Islet of Langerhans (tissue), 1 donor: Measurements from ENCODE around the gene UBE2G1.
"Not testable (repeated sequence)": the region's sequence is repeated elsewhere in the genome, so short reads cannot be mapped to it uniquely, and the experiment has no call there.

Experiments used
- FAIRE-seq: peaks from one replicate; lab custom pipeline; 2011; peaks lifted over from hg19 to GRCh38; lab: Jason Lieb, UNC

The UBE2G1 gene

DNA sequence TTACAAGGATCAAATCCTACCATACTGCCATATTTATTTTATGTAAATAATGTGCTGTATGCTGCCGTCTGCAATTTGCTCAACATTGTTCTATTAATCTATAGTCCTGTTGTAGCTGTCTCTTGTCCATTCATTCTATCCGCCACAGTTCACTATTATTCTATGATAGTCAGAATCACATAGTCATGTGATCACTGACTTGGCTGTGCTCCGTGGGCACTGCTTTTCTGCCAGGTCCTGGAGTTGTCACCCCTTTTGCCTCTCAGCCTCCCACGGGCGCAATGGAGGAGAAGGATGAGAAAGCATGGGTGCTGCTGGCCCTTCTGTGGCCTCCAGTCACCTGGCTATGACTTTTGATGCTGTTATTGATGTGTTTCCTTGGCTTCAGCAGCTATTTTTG, 65.4 kb downstream of the UBE2G1 start:
- no peak for FAIRE-seq

DNA sequence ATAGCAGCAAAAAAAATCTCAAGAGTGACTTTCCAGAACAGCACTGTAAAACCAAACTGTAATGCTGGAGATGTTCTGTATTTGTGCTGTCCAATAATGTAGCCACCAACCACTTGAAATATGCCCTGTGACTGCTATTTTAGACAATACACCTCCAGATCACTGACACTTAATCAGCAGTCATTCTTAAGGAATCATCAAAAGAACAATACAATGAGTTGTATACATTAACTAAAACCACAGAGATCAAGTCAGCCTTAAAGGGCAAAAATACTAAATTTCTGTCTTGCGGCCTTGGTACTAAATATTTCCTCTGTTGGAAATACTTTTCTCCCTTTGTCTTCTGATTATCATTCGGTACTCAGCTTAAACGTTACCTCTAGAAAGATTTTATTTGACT, 69.1 kb downstream of the UBE2G1 start:
- FAIRE-seq = no peak

DNA sequence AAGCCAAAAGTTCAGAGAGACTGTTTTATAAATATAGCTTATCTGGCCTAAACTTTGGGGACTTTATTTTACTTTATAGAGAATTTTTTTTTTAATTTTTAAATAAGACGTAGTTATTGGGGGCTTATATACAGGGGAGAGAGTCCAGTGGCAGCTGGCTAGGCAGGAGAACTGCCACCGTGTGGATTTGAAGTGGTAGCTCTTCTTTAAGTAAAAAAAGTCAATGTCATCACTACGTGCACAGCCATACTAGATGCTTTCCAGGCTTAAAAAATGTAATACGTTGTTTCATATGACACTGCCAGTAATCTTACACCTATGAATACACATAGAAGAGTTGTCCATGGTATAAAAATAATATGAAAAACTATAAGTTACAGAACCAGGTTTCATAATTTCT, 70.8 kb downstream of the UBE2G1 start:
- FAIRE-seq = no peak

DNA sequence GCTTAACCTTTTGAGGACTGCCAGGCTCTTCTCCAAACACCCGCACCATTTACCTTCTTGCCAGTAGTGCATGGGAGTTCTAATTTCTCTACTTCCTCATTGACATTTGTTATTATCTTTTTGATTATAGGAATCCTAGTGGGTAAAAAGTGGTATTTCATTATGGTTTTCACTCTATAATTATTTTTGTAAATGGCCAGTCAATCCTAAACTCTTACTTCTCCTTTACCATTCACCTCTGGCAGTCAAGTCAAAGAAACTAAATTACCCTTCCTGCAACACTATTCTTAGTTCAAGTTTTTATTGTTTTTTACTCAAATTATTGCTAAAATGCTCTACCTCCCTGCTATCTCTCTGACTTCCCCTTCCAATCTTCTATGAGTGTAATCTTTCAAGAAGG, 72.9 kb downstream of the UBE2G1 start:
- FAIRE-seq = no peak

DNA sequence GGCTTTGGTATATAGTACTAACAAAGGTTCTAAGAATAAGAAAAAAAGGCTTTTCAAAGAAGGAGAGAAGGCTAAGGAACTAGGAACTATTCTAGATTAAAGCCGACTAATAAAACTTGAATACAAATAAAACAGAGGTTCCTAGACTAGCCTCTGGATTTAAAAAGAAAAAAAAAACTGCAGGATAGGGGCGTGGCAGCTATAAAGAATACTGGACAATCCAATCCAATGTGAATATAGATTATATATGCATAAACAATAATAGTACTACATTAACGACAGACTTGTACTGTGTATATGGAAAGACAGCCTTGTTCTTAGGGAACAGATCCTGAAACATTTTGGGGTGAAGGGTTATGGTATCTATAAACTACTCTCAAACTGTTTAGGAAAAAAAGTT, 78.8 kb downstream of the UBE2G1 start:
- FAIRE-seq = no peak

DNA sequence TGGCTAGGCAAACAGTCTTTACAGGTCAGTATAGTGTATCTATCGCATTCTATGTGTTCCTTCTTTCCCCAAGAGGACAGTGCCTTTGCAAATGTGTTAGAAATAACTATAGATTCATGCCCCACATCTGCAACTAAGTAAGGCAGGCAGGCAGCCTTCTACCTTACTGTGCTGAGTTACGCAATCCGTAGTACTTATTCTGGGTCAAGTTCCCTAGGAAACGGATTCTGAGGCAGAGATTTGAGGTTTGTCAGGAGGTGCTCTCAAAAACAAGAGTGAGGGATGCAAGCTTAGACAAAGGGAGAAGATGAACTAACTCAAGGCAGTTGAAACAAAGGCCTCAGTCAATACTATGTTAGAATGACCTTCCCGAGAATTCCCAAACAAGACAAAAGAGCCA, 90.0 kb downstream of the UBE2G1 start:
- no peak for FAIRE-seq

DNA sequence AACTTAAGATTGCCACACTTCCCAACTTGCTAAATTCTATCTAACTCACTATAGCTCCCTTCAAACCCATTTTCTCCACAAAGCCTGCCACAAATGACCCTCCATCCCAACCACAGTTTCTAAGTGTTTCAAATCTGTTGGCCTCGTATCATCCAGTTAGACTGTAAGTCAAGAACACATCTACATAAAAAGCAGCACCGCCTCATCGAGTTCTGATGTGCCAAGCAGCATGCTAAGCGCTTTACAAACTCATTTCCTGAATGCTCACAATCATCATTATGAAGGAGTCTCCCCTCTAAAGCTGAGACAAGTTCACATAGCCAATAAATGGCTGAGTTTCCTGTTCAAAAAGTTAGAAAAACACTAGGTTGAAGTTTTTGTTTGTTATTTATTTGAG, 93.5 kb downstream of the UBE2G1 start:
- FAIRE-seq = no peak

DNA sequence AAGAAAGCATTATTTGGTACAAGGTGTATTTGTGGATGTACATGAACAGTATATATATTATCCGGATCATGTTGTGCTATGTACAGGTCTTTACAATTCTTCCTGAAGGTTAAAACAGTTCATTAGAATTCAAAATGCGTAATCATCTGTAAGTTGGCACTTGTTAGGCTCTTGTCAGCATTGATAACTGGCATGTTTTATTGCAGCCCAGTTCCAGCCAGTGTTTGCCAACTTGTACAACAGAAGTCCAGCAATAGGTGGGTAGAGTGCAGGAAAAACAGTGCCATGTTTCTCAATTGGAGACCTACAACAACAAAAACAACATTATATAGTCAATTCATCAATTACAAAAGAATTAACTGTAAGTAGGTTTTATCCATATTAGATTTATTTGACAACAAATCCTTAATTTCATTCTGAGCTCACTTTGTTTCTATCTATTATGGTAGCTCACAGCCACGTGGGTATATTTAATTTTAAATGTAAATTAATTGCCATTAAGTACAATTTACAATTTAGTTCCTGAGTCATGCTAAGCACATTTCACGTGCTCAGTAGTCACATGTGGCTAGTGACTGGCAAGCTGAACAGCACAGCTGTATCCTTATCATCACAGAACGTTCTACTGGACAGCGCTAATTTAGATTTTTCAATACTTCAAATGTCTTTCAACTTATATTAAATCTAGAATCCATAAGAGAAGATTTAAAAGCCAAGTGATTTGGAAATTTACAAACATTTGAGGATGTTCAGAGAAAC, 94.1 kb downstream of the UBE2G1 start:
- no peak for FAIRE-seq

DNA sequence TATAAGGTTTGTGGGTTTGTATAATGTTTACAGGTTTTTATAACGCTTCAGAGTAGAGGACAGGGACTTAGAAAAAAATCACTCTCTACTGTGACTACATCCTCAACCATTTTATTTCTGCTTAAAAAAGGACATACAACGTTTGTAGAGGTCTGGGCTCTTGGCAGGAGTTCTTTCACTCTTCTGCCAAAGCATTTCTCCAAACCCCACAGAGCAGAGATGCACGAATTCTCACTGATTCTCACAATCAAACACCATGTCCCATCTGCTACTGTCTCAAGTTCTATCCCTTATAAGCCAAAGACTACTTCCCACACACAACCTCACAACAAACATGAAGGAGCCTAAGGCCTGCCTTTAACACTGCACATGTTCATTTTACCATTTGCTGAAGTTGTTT, 95.7 kb downstream of the UBE2G1 start:
- FAIRE-seq = no peak

DNA sequence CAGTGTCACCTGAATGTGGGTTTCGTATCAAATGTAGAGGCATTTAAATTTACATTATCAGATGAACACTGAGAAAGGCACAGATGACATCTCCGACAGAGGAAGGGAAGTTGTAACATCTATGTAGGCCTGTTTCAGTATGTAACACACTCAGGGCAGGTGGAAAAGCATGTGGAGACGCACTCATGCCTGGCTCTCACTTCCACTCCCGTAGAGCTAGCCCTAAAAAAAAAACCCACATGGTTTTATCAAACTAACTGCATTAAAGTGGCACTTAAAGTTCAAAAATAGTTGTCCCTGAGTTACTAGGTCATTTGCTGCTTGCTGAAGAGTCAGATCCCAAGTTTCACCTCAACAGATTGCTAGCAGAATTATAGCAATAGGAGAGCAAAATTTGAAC, 96.6 kb downstream of the UBE2G1 start:
- no peak for FAIRE-seq

DNA sequence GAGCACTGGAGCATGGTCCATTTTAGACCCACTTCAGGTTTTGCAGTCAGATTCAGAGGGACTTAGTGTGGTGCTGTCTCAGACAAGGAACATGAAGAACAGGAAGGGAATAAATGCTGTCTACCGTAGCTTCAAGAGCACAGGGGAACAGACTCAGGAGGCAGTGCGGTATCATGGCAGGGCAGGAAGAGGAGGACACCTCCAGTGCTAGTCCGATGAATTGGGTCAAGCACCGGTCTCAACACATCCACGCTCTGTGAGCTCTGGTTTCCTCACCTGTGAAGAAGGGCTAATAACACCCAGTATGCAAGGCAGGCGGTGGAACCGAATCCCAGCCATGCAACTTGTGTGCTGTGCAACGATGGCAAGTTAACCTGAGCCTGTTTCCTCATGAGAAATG, 99.1 kb downstream of the UBE2G1 start:
- no peak for FAIRE-seq

DNA sequence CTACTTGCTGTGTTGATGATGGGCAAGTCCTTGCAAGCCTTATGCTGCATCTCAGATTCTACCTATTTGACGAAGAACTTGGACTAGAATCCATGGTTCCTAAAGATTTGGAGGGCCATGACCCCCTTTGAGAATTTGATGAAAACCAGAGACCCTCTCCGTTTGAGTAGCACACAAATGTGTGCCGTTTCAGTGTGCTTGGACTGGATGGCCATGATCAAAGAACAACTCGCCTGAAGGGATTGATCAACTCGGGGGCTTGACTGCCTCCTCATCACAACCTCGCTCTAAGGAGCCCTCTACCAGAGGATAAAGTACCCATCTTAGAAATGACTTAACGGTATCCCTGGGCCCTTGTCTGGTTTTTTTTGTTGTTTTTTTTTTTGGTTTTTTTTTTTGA, 99.9 kb downstream of the UBE2G1 start:
- FAIRE-seq = no peak

DNA sequence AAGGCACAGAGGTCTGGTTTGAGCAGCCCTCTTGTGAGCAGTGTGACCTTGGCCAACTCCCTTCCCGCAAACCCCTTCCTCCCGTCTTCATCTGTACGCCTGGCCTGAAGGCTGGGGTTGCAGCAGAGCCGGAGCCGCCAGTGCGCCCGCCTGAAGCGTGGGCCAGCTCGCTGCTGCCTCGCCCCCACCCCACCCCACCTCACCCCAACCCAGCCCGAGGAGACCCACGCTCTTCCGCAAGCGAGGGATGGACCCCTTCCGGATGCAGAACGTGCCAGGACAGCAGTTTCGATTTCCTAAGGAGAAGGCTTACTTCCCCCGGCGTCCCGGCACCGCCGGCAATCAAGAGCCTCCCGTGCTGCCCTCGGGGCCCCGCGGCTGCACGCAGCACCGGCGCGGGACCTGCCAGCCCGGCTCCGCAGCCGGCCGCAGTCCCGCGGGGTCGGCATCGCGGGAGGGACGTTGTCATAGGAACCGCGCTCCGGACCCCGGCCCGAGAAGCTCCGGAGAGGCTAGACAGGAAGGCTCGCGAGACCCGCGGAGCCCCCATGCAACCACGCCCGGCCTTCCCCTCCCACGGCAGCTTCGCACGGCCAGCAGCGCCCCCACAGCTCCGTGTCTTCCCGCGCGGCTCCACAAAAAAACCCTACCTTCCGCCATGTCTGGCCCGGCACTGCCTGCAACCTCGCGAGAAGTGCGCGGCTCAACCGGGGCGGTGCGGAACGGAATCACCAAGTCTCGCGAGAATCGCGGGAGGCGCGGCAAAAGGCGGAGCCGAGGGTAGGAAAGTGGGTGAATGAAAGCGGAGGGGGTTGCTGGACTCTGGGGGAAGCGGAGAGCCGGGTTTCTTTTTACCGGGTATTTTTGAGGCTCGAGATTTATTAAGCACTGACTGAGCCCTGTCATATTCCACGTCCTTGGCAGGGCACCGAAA, 102.9 kb downstream of the UBE2G1 start, which contains the start of gene ANKFY1:
Gene ANKFY1 (minus strand): TSS at position 698 of the 934 bp plus-strand sequence. CDS start 38 bp downstream, at position 660.
- no peak for FAIRE-seq

DNA sequence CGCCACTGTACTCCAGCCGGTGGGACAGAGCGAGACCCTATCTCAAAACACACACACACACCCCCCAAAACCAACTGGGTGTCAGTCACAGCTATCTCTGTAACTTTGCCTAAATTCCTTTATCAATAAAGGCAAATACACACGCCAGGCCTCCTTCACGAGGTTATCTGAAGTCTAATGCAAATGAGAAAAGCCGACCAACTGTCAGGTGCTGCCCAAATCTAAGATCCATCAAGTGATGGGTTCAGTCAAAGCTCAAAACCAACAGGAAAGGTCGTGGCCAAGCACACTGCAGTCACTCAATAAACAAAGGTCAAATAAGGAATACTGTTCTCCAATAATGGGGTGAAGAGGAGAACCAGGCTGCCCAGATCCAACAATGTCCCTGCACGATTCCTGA, 103.8 kb downstream of the UBE2G1 start:
- FAIRE-seq = no peak

DNA sequence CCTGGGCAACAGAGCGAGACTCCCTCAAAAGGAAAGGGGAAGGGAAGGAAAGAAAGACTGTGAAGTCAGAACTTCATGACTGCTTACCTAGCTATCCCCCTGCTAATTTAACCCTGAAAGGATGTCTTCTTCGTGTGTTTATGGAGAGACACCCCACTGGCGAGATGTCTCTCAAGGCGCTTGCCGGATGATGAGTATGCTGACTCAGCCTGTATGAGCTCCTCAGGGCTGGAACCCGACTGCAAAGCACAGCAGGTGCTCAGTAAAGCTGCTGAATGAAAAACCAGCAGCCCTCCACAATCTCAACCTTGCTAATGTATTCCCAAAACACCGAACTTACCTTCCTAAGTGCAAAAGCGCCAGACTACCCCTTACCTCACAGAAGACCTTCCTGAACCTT, 105.0 kb downstream of the UBE2G1 start:
- no peak for FAIRE-seq

DNA sequence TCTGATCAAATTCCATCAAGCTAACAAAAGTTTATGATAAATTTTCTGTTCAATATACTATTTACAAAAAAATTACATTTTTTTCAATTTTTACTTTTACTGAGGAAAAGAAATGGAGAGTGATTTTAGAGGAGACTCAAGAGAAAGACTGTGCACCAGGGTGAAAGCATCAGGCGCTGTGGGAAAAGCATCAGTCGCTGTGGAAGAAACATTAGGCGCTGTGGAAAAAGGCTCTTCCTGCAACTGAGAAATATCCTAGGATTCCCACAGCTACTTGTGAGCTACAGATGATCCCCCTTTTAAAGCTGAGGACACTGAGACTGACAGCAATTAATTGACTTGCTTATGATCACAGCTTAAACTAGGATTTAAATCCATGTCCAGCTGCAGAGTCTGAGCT, 107.6 kb downstream of the UBE2G1 start:
- FAIRE-seq = no peak

DNA sequence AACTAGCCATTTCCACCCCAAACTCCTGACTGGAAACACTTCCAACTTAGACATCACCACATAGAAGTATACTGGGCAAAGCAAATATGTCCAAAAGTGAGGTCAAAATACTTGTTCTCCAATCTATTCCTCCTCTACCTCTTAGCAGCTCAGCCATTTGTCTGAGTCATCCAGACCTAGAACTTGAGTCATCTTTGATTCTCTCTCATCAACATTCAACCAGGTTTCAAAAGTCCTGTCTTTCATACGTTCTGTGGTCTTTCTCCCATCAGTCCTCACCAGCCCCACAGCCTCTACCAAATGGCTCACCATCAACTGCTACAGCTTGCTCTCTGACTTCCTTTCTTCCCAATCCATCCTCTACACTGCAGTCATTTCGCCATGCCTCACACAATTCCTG, 109.5 kb downstream of the UBE2G1 start:
- no peak for FAIRE-seq

DNA sequence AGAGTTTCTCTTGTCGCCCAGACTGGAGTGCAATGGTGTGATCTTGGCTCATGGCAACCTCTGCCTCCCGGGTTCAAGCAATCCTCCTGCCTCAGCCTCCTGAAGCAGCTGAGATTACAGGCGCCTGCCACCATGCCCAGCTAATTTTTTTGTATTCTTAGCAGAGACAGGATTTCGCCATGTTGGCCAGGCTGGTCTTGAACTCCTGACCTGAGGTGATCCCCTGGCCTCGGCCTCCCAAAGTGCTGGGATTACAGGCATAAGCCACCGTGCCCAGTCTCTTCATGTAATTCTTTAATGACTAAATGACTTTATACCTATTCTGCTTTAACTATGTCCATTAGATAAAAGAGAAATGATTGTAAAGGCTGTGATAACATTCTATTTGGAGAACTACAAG, 111.2 kb downstream of the UBE2G1 start:
- FAIRE-seq = not testable (repeated sequence)

DNA sequence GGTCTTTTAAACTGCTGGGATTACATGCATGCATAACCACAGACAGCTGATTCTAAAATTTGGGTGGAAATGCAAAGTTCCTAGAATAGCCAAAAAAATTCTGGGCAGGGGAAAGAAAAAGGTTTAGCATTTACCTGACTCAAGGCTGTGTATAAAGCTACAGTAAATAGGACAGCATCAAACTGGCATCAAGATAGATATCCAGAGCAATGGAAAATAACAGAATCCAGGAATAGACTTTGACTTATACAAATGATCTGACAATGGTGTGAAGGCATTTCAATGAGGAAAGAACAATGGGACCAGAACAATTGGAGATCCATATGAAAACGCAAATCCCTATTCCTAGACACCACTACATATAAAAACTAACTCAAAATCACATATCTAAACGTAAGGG, 115.6 kb downstream of the UBE2G1 start:
- no peak for FAIRE-seq

DNA sequence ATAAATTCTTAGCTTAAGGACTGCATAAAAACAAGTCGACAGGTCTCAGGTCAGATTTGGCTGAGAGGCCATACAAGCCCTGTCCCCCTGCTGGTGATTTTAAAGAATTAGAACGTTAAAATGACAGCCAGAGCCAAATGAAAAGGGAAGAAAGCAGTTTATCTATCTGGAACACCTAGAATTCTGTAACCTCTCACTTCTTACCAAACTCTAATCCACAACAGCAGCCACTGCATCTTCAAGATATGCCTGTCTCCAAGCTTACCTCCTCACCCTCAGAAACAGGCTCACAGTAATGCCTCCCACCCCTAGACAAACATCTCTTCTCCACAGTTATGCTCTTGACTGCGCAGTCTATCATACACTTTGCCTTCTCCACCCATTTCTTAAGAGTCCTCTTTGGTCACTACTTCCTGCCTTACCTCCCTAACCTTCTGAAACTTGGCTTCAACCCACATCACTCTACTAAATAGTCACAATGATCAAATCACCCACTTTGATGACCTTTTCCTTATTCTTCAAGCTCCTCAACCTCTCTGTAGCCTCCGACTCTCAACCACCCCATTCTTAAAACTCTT, 116.9 kb downstream of the UBE2G1 start:
- no peak for FAIRE-seq

DNA sequence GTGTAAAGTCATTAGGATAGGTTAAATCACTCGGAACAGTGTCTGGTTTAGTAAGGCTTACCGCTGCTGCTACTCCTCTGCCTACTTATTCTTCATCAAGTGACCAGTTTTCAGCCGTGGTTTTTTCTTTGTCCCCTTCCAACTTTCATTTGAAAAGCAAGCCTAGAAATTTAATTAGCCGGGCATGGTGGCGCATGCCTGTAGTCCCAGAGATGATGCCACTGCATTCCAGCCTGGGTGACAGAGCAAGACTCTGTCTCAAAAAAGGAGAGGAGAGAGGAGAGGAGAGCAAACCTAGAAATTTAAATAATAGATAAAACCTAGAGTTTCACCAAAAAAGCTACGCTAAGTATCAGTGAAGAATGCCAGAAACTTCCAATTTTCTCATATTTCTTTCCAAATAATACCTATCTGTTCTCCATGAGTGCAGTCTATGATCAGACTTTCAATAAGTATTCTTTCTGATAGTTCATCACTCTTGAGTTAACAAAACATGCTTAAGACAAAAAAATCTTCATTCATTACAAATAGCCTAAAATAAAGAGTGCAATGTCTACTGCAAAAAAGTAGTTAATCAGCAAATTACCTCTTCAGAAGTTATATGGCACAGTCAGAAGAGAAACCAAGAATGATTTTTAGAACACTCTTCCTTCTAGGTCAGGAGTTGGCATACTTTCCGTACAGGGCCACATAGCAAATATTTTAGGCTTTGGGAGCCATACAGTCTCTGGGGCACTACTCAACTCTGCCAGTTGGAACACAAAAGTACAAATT, 117.8 kb downstream of the UBE2G1 start:
- FAIRE-seq = no peak

DNA sequence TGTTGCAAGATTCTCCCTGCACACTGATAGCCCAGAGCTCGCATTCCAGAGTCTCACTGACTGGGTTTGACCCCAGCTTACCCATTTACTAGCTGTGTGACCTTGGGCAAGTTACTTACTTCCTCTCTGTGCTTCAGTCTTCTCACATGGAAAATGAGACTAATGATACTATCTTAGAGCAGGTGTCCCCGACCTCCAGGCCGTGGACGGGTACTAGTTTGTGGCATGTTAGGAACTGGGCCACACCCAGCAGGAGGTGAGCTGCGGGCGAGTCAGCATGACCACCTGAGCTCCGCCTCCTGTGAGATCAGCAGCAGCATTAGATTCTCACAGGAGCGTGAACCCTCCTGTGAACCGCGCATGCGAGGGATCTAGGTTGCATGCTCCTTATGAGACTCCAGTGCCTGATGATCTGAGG, 118.5 kb downstream of the UBE2G1 start:
- no peak for FAIRE-seq
